ENCODE results near the gene PSTPIP2.
"Not testable (repeated sequence)": the region's sequence is repeated elsewhere in the genome, so short reads cannot be mapped to it uniquely, and the experiment has no call there.

DNA sequence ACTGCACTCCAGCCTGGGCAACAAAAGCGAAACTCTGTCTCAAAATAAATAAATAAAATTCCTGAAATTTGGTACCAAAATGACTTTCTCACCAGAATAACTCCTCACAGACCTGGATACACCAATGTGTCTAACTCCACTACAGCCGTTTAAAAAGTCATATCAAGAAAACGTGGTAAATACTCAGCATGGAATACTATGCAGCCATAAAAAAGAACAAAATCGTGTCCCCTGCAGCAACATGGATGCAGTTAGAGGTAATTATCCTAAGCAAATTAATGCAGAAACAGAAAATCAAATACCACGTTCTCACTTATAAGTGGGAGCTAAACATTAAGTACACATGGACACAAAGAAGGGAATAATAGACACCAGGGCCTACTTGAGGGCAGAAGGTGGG is 107.1 kb downstream of the PSTPIP2 start:
- not testable (repeated sequence) for TF ChIP-seq CTCF (IDR thresholded peaks at IDR 0.05; ENCODE audit: low read depth, low read length, missing input control); REST (IDR thresholded peaks at IDR 0.05)
